Right lobe of liver (tissue), 4 donors: ENCODE results near the gene FLNC.

Experiments
- POLR2A ChIP-seq: fragments of 450-650 bp; IDR thresholded peaks from one replicate; pipeline ENCODE4 v1.6.1; 2017; ENCODE audit warnings: antibody characterized with exemption, mild to moderate bottlenecking
- TF ChIP-seq, protein P1 (sequence below), 4 donors: fragments of 200-600 bp in 3 of 4; fragments of 450-650 bp in 1 of 4; IDR thresholded peaks; one replicate each; pipeline versions ENCODE4 v1.5.1 to v1.8.0; 2016 to 2022; ENCODE audit warnings: antibody characterized with exemption in 4 of 4, mild to moderate bottlenecking in 2 of 4
- donor health status: DM: no; HTN: no; CAD: no.
- donor health status: DM: no; HTN: no; CAD: no.
- donor health status: DM: no; HTN: yes; CAD: no.

DNA sequence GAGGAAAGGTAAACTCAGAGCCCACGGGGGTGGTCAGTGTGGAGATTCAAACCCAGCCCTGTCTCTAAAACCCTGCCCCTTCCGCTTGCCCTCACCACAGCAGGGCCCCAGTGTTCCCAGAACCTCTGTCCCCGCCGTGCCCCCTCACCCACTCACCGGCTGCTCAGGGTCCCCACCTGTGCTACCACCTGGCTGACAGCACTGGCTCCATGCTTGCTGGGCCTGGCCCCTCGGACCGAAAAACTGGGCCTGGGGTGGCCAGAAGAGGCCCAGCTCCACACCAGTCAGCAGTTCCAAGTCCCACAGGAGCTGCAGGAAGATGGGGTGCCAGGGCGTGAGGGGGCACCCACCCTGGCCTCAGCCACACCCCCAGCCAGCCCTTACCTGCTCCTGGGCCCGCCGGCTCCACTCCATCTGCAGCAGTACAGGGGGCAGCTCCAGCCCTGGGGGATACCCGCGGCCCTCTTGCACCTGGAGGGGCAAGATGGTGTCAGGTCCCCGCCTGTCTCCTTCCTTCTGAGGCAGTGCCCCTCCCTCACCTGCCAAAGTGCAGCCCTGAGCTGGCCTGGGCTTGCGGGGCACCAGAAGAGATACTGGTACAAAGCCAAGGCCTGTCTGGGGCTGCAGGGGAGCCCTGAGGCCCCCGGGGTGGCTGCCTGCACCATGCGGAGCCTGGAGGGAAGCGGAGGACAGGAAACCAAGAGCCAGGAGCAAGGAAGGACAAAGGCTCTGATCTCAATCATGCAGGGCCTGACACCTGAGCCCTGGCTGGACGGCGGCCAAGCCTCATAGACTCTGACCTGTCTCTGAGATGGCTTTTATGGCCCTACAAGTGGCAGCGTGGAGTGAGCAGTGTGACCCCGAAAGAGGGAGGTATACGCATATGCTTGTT is 44.2 kb downstream of the FLNC start:
- TF ChIP-seq, protein P1, sequence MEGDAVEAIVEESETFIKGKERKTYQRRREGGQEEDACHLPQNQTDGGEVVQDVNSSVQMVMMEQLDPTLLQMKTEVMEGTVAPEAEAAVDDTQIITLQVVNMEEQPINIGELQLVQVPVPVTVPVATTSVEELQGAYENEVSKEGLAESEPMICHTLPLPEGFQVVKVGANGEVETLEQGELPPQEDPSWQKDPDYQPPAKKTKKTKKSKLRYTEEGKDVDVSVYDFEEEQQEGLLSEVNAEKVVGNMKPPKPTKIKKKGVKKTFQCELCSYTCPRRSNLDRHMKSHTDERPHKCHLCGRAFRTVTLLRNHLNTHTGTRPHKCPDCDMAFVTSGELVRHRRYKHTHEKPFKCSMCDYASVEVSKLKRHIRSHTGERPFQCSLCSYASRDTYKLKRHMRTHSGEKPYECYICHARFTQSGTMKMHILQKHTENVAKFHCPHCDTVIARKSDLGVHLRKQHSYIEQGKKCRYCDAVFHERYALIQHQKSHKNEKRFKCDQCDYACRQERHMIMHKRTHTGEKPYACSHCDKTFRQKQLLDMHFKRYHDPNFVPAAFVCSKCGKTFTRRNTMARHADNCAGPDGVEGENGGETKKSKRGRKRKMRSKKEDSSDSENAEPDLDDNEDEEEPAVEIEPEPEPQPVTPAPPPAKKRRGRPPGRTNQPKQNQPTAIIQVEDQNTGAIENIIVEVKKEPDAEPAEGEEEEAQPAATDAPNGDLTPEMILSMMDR (IDR thresholded peaks at IDR 0.05): no peak
- TF ChIP-seq POLR2A: no peak
